ENCODE data around the gene USP6NL.

The USP6NL gene

DNA sequence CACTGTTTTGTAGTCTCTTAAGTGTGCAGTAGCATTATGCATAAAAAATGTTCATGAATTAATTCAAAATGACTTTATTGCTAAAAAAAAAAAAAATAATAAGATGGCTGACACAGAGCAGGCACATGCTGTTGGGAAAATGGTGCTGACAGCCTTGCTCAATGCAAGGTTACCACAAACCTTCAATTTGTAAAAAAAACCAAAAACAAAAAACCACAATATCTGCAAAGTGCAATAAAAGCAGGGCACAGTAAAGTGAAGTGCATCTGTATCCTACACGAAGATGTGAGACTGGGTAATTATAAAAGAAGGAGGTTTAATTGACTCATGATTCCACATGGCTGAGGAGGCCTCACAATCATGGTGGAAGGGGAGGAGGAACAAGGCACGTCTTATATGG, 185.8 kb downstream of the USP6NL start:
- H3K4me1 ChIP-seq (ENCODE audit: low read depth, poor library complexity, severe bottlenecking) = peaks cover 26% of the 10 kb centered on the region
- TF ChIP-seq, protein P1, sequence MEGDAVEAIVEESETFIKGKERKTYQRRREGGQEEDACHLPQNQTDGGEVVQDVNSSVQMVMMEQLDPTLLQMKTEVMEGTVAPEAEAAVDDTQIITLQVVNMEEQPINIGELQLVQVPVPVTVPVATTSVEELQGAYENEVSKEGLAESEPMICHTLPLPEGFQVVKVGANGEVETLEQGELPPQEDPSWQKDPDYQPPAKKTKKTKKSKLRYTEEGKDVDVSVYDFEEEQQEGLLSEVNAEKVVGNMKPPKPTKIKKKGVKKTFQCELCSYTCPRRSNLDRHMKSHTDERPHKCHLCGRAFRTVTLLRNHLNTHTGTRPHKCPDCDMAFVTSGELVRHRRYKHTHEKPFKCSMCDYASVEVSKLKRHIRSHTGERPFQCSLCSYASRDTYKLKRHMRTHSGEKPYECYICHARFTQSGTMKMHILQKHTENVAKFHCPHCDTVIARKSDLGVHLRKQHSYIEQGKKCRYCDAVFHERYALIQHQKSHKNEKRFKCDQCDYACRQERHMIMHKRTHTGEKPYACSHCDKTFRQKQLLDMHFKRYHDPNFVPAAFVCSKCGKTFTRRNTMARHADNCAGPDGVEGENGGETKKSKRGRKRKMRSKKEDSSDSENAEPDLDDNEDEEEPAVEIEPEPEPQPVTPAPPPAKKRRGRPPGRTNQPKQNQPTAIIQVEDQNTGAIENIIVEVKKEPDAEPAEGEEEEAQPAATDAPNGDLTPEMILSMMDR (conservative IDR thresholded peaks at IDR 0.05; ENCODE audit: low read depth, low read length) = no peak
- no peak overlapping the region for H3K4me3 ChIP-seq (IDR thresholded peaks at IDR 0.05; ENCODE audit: insufficient read depth, low read depth, low read length)
- no peak overlapping the region for H3K9ac ChIP-seq
- H3K27me3 ChIP-seq (ENCODE audit: insufficient read depth, low read depth) = no peaks in the 10 kb centered on the region
- H2AFZ ChIP-seq (ENCODE audit: low read depth) = peak overlapping the region; percentile 41; the same call in 1 of the 2 replicates
- H3K79me2 ChIP-seq (ENCODE audit: insufficient read depth, low read depth) = no peaks in the 10 kb centered on the region
- H4K20me1 ChIP-seq (ENCODE audit: insufficient read depth) = no peaks in the 10 kb centered on the region
- H3K27ac ChIP-seq = peak overlapping the region; percentile 63
- H3K4me2 ChIP-seq = peak overlapping the region; percentile 52
- H3K36me3 ChIP-seq (ENCODE audit: insufficient read depth) = no peaks in the 10 kb centered on the region

DNA sequence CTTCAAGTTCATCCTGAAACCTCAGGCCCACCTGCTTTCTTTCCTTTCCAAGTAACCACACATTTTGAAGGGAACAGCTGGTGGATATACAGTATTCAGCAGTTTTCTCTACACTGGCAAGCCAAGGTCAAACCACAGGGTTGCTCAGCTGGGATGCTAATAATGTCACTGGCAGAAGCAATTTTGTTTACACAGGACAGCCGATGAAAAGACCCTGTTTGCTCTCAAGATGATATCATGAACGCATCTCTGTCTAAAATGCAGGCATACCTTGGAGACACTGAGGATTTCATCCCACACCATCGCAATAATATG, 186.2 kb downstream of the USP6NL start:
- Histone ChIP-seq H3K4me1 (ENCODE audit: low read depth, poor library complexity, severe bottlenecking) (peaks cover 26% of the 10 kb centered on the region), H4K20me1 (ENCODE audit: insufficient read depth) (no peaks in the 10 kb centered on the region), H3K4me3 (IDR thresholded peaks at IDR 0.05; ENCODE audit: insufficient read depth, low read depth, low read length) (no peak overlapping the region), H3K79me2 (ENCODE audit: insufficient read depth, low read depth) (no peaks in the 10 kb centered on the region), H3K27me3 (ENCODE audit: insufficient read depth, low read depth) (no peaks in the 10 kb centered on the region), H3K36me3 (ENCODE audit: insufficient read depth) (no peaks in the 10 kb centered on the region), H3K9ac (no peak overlapping the region), H3K27ac (peak overlapping the region; percentile 63), H3K4me2 (peak overlapping the region; percentile 52), H2AFZ (ENCODE audit: low read depth) (peak overlapping the region; percentile 41; the same call in 1 of the 2 replicates)
- TF ChIP-seq, protein P1 (conservative IDR thresholded peaks at IDR 0.05; ENCODE audit: low read depth, low read length) = no peak

DNA sequence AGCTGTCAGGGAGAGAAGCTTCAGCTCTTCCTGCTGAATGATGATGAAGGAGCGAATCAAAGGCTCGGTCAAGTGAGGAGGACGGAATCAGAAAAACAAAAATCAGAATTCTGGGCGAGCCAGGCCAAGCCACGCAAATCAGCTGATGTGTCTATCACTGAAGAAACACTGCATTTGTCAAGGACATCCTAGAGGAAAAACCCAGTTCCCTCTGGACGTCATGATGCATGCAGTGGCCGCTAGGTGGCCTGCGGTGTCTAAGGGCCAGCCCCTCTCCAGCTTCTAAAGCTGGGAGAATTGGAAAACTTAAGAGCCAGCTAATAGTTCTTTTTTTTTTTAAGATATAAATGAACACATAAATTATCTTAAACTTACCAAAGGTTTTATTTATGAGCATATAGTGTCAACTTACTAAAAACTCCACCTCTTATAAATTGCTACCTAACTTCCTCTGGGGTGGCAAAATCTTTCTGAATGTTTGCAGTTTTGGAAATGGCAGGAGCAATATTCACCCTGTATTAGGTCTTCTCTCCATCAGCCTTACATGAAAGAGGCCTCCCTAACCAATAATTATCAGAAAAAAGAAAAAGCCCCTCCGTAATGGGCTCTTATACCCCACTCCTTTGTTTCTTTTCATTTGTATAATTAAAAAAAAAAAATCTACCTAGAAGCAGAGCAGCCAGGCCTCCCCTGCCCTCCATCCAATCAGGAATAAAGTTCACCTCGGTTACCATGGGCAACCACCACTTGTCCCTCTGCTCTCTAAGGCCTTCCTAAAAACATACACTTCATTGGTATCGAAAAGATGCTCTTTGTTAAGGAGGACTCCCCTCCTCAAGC, 186.8 kb downstream of the USP6NL start:
- no peak overlapping the region for H3K4me3 ChIP-seq (IDR thresholded peaks at IDR 0.05; ENCODE audit: insufficient read depth, low read depth, low read length)
- peak overlapping the region; percentile 52 for H3K4me2 ChIP-seq

DNA sequence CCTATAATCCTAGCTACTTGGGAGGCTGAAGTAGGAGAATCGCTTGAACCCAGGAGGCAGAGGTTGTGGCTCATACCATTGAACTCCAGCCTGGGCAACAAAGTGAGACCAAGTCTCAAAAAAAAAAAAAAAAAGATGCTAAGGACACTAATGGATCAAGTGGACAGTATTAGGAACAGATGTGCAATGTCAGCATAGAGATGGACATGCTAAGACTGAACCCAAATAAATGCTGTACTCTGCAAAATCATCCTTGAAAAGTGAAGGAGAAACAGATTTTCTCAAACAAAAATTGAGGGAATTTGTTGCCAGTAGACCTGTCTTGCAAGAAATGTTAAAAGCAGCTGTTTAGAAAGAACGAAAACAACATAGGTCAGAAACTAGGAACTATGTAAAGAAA, 194.5 kb downstream of the USP6NL start:
- Histone ChIP-seq H3K27me3 (ENCODE audit: insufficient read depth, low read depth) (no peaks in the 10 kb centered on the region), H3K79me2 (ENCODE audit: insufficient read depth, low read depth) (no peaks in the 10 kb centered on the region), H3K27ac (no peak overlapping the region), H3K4me2 (no peak overlapping the region), H2AFZ (ENCODE audit: low read depth) (no peak overlapping the region), H3K9ac (no peak overlapping the region), H4K20me1 (ENCODE audit: insufficient read depth) (no peaks in the 10 kb centered on the region), H3K36me3 (ENCODE audit: insufficient read depth) (no peaks in the 10 kb centered on the region), H3K4me3 (IDR thresholded peaks at IDR 0.05; ENCODE audit: insufficient read depth, low read depth, low read length) (no peak overlapping the region), H3K4me1 (ENCODE audit: low read depth, poor library complexity, severe bottlenecking) (no peaks in the 10 kb centered on the region)
- TF ChIP-seq, protein P1 (conservative IDR thresholded peaks at IDR 0.05; ENCODE audit: low read depth, low read length) = no peak

More for the DNA sequence above, 186.8 kb downstream of the USP6NL start:
- H3K79me2 ChIP-seq (ENCODE audit: insufficient read depth, low read depth) = no peaks in the 10 kb centered on the region
- no peak overlapping the region for H3K9ac ChIP-seq
- H3K27ac ChIP-seq = peak overlapping the region; percentile 63
- H3K36me3 ChIP-seq (ENCODE audit: insufficient read depth) = no peaks in the 10 kb centered on the region
- peaks cover 26% of the 10 kb centered on the region for H3K4me1 ChIP-seq (ENCODE audit: low read depth, poor library complexity, severe bottlenecking)
- TF ChIP-seq, protein P1 (conservative IDR thresholded peaks at IDR 0.05; ENCODE audit: low read depth, low read length) = peak; percentile 91
- H2AFZ ChIP-seq (ENCODE audit: low read depth) = peak overlapping the region; percentile 41; the same call in 1 of the 2 replicates
- no peaks in the 10 kb centered on the region for H3K27me3 ChIP-seq (ENCODE audit: insufficient read depth, low read depth)
- H4K20me1 ChIP-seq (ENCODE audit: insufficient read depth) = no peaks in the 10 kb centered on the region

Measured in KMS-11 (cell line).